Measurements from ENCODE around the gene HPSE. TPM values are rescaled to one million over a fixed set of nuclear protein-coding genes. Genes with fewer than 3 reads are reported as not detected.

HPSE gene
- total RNA-seq, 2 donors from 2014 or later, result 2.8 to 4.4 TPM

DNA sequence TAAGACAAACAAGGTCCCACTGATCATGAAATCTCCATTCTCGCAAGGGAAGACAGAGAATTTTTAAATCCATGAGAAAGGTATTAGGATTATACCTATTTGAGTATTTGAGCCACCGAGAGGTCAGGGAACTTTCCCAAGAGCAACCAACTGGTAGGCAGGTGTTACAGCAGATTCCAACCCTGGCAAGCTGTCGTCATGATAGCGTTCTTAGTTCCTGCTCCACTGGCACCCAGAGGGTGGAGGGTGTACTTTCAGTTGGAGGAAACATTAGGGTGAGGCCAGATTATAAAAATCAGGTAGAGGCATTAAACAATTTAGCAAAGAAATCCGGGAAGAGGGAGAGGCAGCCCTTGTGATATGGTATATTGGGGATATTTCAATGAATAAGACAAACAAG is 73.3 kb downstream of the HPSE start:
- no peak for DNase-seq (ENCODE audit: low spot score)

DNA sequence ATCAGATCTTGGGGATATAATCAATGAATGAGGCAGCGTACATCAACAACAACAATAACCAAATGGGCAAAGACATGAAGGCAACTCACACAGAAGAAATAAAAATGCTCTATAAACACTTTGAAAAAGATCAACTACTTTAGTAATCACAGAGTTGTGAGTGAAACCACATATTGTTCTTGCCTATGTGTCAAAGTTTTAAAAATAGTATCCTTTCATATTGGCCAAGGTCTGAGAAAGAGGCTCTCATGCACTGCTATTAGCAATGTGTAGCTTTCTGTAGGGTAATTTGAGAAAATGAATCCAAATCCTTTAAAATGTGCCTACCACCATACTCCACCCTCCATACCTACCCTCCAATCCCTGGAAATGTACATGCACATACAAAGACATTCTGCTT is 75.1 kb downstream of the HPSE start:
- intact Hi-C loops (cut with DNase I), result no loop called here
- no peak for DNase-seq (ENCODE audit: low spot score)

More for the DNA sequence above, 73.3 kb downstream of the HPSE start:
- intact Hi-C loops (cut with DNase I), result loop anchor here in 1 of 2 donors (5.0 kb wide), 1 partner anchor 189 kb away; no protein-coding TSS in a partner anchor

DNA sequence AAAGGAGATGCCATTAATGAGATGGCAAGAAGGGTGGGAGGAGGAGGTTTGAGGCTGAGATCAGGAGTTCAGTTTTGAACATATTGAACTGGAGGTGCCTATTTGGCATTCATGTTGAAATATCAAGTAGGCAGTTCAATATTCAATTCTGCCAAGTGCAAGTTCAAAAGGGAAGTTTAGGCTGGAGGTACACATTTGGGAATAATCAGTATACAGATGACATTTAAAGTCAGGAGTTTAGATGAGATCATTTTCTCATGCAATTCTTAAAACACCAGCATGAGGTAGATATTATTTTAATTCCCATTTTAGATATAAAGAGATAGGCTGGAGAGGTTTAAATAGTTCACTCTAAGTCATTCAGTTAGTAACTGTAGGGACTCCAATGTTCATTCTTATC is 76.2 kb downstream of the HPSE start:
- no peak for DNase-seq (ENCODE audit: low spot score)
- intact Hi-C loops (cut with DNase I), result no loop called here

DNA sequence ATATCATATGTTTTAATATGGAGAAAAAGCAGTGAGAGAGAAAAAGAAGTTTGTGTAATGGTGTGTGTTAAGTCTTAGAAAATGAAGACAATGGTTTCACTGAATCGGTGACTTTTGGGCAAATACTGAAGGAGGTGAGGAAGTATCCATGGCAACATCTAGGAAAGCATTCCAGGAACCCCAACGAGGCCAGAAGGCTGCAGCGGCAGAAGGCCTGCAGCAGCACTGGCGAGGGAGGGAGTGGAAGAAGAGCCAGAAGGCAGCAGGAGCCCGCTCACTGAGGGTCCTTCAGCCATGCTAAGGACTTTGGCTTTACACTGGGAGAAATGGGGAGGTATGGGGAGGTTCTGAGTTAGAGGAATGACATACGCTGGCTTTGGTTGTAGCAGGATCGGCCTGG is 76.8 kb downstream of the HPSE start:
- intact Hi-C loops (cut with DNase I), result no loop called here
- DNase-seq (ENCODE audit: low spot score), result no peak

DNA sequence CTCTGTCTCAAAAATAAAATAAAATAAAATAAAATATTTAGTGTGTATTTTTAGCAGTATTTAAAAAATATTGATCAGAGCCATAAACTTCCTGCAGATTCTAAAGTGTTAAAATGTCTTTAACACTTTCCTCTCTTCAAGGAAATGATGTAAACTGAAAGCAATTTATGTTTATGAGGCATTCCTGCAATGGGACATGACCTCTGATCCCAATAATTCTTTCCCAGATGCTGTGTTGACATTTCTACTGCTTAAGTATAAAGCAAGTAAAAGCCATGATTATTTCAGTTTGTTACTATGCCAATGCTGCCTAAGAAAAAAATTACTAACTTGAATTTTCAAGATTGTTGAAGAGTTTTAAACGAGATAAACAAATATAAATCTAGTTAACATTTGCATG is 79.1 kb downstream of the HPSE start:
- intact Hi-C loops (cut with DNase I), result no loop called here

DNA sequence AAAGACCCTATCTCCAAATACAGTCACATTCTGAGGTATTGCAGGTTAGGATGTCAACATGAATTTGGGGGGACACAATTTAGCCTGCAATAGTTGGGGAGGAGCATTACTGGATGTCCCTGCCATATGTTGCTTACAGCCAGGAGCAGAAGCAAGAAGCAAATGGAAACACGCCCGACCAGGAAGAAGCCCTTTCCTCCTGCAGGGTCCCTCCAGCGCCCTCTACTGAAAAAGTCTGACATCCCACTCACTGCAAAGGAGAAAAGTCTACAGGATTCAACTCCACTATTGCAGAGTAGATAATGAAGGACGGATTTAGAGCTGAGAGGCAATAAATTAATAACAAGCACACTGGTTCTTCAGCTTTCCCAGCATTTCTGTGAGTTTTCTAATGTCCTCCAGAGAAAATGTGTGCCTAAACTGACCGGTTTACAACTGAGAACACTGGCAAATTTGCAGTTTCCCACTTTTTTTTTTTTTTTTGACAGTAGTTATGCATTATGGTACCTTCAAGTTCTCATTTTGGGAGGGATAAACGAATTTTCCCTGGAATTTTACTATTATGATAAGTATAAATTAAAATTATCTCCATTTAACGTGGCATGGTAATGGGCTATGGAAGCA is 81.8 kb downstream of the HPSE start:
- DNase-seq (ENCODE audit: low spot score), result no peak
- intact Hi-C loops (cut with DNase I), result no loop called here

More for the DNA sequence above, 79.1 kb downstream of the HPSE start:
- DNase-seq (ENCODE audit: low spot score), result no peak

DNA sequence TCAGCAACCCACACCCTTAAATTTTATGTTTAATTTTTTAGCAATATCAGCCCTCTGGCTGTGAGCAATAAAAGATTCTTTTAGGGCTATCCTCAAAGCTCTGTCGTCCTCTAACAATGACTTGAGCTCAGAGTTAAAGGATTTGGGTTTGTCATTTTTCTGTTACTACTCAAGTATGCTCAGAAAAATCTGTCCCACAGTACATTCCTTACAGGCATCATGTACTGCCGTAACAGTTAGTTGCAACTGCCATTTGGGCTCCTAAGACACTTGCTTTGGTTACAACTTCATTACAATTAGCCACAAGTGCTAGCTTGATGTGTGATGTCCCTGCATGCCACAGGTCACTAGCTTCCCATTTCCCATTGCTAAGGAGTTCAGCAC is 83.2 kb downstream of the HPSE start:
- intact Hi-C loops (cut with DNase I), result no loop called here
- DNase-seq (ENCODE audit: low spot score), result no peak

DNA sequence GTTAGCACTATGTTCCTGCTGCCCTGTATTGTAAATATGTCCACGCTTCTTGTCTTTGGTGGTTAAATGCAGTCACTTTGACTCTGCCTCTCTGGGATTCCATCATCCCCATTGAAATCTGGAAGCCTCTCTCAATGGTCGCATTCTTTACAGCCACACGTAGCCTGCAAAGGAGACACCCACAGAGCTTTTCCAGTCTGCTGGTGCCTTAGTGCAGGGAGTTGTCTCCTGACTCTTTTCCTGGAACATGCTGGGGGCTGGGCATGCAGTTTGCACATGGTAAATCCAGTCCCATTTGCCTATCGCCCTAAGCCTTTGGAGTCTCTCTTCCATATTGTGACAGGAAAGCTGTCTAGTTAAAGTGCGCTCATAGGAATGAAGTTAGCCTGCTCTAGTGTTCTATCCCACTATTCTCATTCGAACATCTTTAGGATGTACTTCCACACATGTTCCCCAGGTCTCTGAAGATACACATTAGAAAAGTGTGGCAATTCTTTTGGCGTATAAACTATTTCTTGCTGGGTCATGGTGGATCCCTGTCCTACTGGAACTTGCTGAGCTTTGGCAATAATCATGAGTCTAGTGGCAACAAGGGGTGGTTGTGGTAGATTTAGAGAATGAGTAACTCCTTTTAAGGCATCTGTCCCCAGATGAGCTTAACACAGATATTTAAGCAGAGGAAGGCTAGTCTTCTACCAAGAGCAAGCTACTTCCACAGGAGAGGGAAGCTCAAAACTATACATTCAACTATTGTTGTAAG is 83.8 kb downstream of the HPSE start:
- DNase-seq (ENCODE audit: low spot score), result no peak
- intact Hi-C loops (cut with DNase I), result no loop called here

DNA sequence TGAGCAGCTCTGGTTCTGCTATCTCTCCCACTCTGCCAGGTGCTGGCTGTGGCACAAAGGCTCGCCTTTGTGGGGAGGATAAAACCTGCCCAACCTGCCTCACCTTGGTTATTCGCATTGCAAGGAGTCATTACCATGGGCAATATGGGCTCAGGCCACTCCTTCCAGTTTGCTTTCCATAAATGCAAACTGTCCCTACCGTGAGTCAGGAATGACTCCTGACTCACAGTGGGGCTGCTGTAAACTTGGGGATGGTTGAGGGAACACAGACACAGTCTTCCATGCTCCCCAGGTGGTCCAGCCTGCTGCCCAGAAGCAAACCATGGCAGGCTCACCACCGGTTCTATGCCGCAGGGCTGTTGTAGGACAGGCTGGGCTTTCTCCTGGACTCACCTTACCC is 86.2 kb downstream of the HPSE start:
- intact Hi-C loops (cut with DNase I), result no loop called here
- DNase-seq (ENCODE audit: low spot score), result no peak

DNA sequence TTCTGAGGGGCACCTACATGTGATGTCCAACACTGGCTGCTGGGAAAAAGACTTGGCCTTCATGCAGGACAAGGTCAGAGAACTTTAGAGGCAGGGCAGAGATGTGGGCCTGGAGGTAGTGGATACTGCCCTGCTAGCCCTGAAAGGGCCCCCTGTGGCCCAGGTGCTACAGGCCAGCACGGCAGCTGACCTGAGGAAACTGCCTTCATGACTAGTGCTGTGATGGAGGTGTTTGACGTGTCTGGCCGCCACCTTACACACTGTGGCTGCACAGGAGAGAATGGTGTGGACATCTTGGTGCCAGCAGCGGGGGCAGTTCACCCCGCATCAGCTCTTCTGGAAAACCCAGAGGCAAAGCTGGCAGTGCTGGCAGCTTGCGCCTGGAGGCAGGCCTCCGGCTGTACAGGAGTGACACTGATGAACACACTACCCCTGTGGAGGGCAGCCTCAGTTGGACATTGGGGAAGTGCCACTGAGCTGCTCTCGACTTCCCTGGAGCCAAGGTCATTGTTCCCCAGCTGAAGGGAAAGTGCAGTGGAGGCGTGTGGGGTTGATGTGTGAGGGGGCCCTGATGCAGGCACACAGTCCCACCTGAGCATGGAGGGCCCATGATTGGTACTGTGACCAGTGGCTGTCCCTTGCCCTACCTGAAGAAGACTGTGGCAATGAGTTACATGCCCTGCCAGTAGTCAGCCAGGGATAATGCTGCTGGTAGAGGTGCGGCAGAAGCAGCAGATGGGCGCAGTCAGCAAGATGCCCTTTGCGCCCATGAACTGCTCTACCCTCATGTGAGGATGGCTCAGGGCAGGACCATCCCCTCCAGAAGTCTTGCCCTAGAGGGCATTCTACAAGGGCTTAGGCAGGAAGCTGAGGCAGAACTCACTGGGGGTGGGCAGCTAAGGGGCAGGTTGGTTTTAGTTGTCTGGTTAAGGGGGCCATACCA is 87.0 kb downstream of the HPSE start:
- DNase-seq (ENCODE audit: low spot score), result no peak
- intact Hi-C loops (cut with DNase I), result no loop called here

Other genes with a start within 250 kb of the HPSE start
- 1 to 10 TPM; 3.8 to 4.6 TPM for gene PLAC8, start 220.1 kb downstream of the HPSE start, total RNA-seq
- 1 to 10 TPM; 7.3 to 7.9 TPM for gene COQ2, start 50.0 kb downstream of the HPSE start, total RNA-seq
- 10 to 100 TPM; 10.7 to 12.9 TPM for gene HELQ, start 121.0 kb upstream of the HPSE start, total RNA-seq
- 10 to 100 TPM; 39.4 to 42.8 TPM for gene MRPS18C, start 121.2 kb upstream of the HPSE start, total RNA-seq
- gene ABRAXAS1, start 150.3 kb upstream of the HPSE start, total RNA-seq, result 10 to 100 TPM; 13.2 to 13.7 TPM
- 1 to 10 TPM; 3.4 to 4.3 TPM for gene GPAT3, start 201.3 kb upstream of the HPSE start, total RNA-seq

All from posterior vena cava (tissue), 2 donors.